ENCODE data around the gene RAD51B. TPM values are rescaled to one million over a fixed set of nuclear protein-coding genes. Genes with fewer than 3 reads are reported as not detected.

RAD51B gene
- total RNA-seq, 1 experiment from 2014 or later, result 16.7 TPM

DNA sequence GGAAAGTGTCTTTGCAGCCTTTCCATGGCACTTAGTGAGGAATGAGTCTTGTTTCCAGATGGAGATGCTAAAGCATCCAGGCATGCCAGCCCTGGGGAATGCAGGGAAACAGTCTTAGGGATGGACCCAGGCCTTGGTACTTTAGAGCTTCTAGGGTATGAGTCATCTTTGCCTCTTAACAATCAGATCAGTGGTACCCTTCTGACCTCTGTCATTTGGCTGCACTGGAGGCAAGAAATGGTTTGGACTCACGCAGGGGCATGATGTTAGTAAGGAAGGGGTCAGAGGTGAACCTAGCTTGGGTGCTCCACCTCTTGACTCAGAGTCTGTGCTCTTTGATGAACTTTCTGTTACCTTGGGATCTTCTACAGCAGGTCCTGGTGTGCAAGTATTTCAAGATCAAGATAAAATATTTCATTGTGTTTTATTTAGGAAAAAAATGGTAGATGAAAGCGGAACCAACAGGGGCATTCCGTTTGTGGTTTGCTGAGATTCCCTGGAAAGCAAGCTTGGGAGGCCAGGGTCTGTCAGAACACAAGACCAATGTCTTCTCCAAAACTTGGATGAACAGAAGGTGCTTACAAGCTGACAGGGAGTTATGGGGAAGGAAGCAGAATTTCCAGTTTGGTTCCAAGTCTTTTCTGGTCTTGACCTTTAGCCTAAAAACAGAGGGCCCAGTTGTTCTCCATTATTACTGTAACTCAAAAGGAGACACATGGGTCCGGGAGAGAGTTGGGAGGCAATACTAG, 757.1 kb downstream of the RAD51B start:
- no peak overlapping the region for H2BK12ac ChIP-seq (ENCODE audit: insufficient read length, low read depth, low read length)
- H3K23me2 ChIP-seq (ENCODE audit: insufficient read length, low read depth, low read length, poor library complexity, severe bottlenecking), result no peaks in the 10 kb centered on the region
- H3K23ac ChIP-seq (ENCODE audit: insufficient read length, low read depth, low read length), result no peak overlapping the region
- no peak overlapping the region for H2BK20ac ChIP-seq (ENCODE audit: low read depth, low read length, poor library complexity, severe bottlenecking)
- H3K18ac ChIP-seq (ENCODE audit: insufficient read length, low read depth, low read length), result no peak overlapping the region
- DNase-seq, result no peak
- H3K56ac ChIP-seq (ENCODE audit: insufficient read length, low read depth, low read length), result no peak overlapping the region
- H3K4me1 ChIP-seq (ENCODE audit: insufficient read depth, low read length), result no peaks in the 10 kb centered on the region
- Mint-ChIP-seq H3K4me1 (peaks cover 19 to 21% of the 10 kb centered on the region in 2 experiments), H3K27me3 (ENCODE audit: low read depth) (peaks cover 2% of the 10 kb centered on the region), H3K27ac (no peak overlapping the region; a peak in 1 of 7 replicates), H3K36me3 (ENCODE audit: insufficient read depth in 1 of 3, low read depth in 3 of 3) (no peaks in the 10 kb centered on the region; a peak in 2 of 7 replicates), H3K4me3 (no peak overlapping the region), H3K9me3 (peaks cover 0 to 6% of the 10 kb centered on the region in 2 experiments; a peak in 2 of 5 replicates)
- H3K4me2 ChIP-seq (ENCODE audit: insufficient read depth, insufficient read length, low read length), result no peak overlapping the region
- H3K27me3 ChIP-seq (ENCODE audit: insufficient read depth, low read length), result no peaks in the 10 kb centered on the region
- no peaks in the 10 kb centered on the region for H4K20me1 ChIP-seq (ENCODE audit: control insufficient read depth, insufficient read depth, insufficient read length)
- H3K4ac ChIP-seq (ENCODE audit: low read depth, low read length), result no peak overlapping the region
- H3T11ph ChIP-seq (ENCODE audit: low read length), result no peak overlapping the region
- no peak overlapping the region for H2AK5ac ChIP-seq (ENCODE audit: insufficient read length, low read length)
- TF ChIP-seq, protein P1, sequence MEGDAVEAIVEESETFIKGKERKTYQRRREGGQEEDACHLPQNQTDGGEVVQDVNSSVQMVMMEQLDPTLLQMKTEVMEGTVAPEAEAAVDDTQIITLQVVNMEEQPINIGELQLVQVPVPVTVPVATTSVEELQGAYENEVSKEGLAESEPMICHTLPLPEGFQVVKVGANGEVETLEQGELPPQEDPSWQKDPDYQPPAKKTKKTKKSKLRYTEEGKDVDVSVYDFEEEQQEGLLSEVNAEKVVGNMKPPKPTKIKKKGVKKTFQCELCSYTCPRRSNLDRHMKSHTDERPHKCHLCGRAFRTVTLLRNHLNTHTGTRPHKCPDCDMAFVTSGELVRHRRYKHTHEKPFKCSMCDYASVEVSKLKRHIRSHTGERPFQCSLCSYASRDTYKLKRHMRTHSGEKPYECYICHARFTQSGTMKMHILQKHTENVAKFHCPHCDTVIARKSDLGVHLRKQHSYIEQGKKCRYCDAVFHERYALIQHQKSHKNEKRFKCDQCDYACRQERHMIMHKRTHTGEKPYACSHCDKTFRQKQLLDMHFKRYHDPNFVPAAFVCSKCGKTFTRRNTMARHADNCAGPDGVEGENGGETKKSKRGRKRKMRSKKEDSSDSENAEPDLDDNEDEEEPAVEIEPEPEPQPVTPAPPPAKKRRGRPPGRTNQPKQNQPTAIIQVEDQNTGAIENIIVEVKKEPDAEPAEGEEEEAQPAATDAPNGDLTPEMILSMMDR (conservative IDR thresholded peaks at IDR 0.05), result no peak
- H3K9ac ChIP-seq (ENCODE audit: extremely low read depth, insufficient read length, low read length), result no peak overlapping the region
- H4K5ac ChIP-seq (ENCODE audit: insufficient read length, low read depth, low read length), result no peak overlapping the region
- no peak overlapping the region for H4K8ac ChIP-seq (replicated peaks; ENCODE audit: insufficient read length, low read depth, low read length)
- H3K79me2 ChIP-seq (ENCODE audit: insufficient read depth, low read length), result no peaks in the 10 kb centered on the region
- no peak overlapping the region for H2AFZ ChIP-seq (ENCODE audit: low read length)
- H3K9me3 ChIP-seq (ENCODE audit: control insufficient read depth, low read depth, low read length), result no peaks in the 10 kb centered on the region
- no peak overlapping the region for H3K14ac ChIP-seq (ENCODE audit: insufficient read depth, low read length)
- no peak overlapping the region for H2BK15ac ChIP-seq (ENCODE audit: low read depth, low read length)
- no CpG with 5 or more reads among the region's 4 CpGs for WGBS (ENCODE audit: extremely low coverage, insufficient read length, low lambda C conversion rate)
- no peak overlapping the region for H2BK120ac ChIP-seq (ENCODE audit: low read depth, low read length, poor library complexity, severe bottlenecking)
- no peaks in the 10 kb centered on the region for H3K79me1 ChIP-seq (ENCODE audit: insufficient read depth, low read depth, low read length, poor library complexity, severe bottlenecking)
- H4K91ac ChIP-seq (ENCODE audit: insufficient read length, low read depth, low read length), result no peak overlapping the region
- H3K27ac ChIP-seq (ENCODE audit: insufficient read length, low read depth, low read length), result no peak overlapping the region
- no peak overlapping the region for H2BK5ac ChIP-seq (ENCODE audit: insufficient read length, low read length)
